Lower leg skin (tissue), 4 donors: ENCODE measurements around the gene SRPK1. TPM values are rescaled to one million over a fixed set of nuclear protein-coding genes. Genes with fewer than 3 reads are reported as not detected.

ENCODE experiments used
- DNase-seq, 2 donors: peaks; one replicate each; pipeline ENCODE4 v3.0.0-alpha.2; 2019; ENCODE audit warnings: low spot score in 2 of 2
- H3K4me3 ChIP-seq: fragments of 200-600 bp; sonication (generic); 2 replicates; pipeline ENCODE4 v1.5.1; 2017; ENCODE audit warnings: mild to moderate bottlenecking, low read depth; ENCODE audit not compliant: poor library complexity, severe bottlenecking
- POLR2A ChIP-seq, 2 donors: fragments of 450-650 bp; IDR thresholded peaks; one replicate each; pipeline ENCODE4 v1.6.1; 2016 to 2017; ENCODE audit warnings: antibody characterized with exemption in 2 of 2, mild to moderate bottlenecking in 1 of 2, moderate library complexity in 1 of 2
- WGBS, 2 donors: methylation state at CpG; one replicate each; pipeline ENCODE4 v1.1.5; 2018; 5-methylcytosine and 5-hydroxymethylcytosine counted together
- intact Hi-C: fragments of 100-400 bp; cut with DNase I; formaldehyde crosslinking; loops from one replicate; pipeline ENCODE4 v1.15.0; 2023; ENCODE audit warnings: low total_unique reads
- total RNA-seq, 4 donors: library from RNA; depleted of rRNA; stranded (reverse); fragments of >200 nt; gene quantifications; one replicate each; pipeline ENCODE4 v1.1.0, GENCODE V29; 2016
- TF ChIP-seq, protein P1 (sequence below), 3 donors: fragments of 450-650 bp; IDR thresholded peaks; one replicate each; pipeline ENCODE4 v1.5.1; 2016; ENCODE audit warnings: antibody characterized with exemption in 3 of 3, mild to moderate bottlenecking in 3 of 3, moderate library complexity in 2 of 3

Gene SRPK1
- total RNA-seq, 4 donors from 2014 or later = 98.3 to 145 (median 111) TPM

DNA sequence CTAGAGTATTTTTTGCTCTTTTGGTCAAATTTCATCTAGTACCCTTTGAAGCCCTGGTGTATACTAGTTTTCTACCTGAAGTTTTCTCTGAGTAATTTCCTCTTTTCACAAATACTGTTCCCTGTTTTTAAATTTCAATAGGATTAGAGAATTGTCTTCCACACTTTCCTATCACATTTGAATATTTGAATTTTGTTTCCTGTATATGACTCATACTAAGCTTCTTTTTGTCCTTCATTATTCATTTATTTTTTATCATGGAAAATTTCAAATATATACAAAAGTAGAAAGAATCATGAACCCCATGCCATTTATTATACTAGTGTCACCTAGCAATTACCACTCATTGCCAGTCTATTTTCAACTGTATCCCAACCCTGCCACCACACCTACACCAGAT, 63.0 kb downstream of the SRPK1 start:
- no peak overlapping the region for H3K4me3 ChIP-seq
- DNase-seq = no peak
- intact Hi-C loops = no loop called here
- TF ChIP-seq, protein P1, sequence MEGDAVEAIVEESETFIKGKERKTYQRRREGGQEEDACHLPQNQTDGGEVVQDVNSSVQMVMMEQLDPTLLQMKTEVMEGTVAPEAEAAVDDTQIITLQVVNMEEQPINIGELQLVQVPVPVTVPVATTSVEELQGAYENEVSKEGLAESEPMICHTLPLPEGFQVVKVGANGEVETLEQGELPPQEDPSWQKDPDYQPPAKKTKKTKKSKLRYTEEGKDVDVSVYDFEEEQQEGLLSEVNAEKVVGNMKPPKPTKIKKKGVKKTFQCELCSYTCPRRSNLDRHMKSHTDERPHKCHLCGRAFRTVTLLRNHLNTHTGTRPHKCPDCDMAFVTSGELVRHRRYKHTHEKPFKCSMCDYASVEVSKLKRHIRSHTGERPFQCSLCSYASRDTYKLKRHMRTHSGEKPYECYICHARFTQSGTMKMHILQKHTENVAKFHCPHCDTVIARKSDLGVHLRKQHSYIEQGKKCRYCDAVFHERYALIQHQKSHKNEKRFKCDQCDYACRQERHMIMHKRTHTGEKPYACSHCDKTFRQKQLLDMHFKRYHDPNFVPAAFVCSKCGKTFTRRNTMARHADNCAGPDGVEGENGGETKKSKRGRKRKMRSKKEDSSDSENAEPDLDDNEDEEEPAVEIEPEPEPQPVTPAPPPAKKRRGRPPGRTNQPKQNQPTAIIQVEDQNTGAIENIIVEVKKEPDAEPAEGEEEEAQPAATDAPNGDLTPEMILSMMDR (IDR thresholded peaks at IDR 0.05) = no peak
- TF ChIP-seq POLR2A (IDR thresholded peaks at IDR 0.05) = no peak

DNA sequence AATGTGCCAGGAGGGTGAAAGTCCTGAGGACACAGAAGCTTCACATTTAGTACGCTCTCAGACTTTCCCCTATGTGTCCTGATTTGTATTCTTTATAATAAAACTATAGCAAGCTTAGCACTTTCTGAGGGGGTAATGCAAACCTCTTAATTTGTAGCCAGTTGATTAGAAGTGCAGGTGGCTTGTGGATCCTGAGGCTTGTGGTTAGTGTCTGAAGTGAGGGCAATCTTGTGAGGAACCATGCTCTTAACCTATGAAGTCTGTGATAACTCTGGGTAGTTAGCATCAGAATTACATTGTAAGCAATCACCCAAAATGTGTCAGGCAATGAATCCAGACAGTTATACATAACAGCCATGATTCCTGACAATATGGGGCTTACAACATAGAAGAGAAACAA, 64.6 kb downstream of the SRPK1 start:
- TF ChIP-seq POLR2A (IDR thresholded peaks at IDR 0.05) = no peak
- TF ChIP-seq, protein P1 (IDR thresholded peaks at IDR 0.05) = no peak
- no peak overlapping the region for H3K4me3 ChIP-seq
- no peak for DNase-seq
- intact Hi-C loops = no loop called here
- 95 to 100% methylated on average over 1 of the region's 1 CpG for WGBS, 2 donors

DNA sequence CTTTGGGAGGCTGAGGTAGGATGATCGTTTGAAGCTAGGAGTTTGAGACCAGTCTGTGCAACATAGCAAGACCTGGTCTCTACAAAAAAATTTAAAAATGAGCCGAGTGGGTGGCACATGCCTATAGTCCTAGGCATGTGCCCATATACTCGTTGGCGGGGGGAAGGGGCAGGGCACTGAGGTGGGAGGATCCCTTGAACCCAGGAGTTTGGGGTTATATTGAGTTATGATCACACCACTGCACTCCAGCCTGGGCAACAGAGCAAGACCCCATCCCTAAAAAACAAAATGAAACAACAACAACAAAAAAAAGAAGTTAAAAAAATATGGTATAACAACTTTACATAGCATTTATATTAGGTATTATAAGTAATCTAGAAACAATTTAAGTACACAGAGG, 67.9 kb downstream of the SRPK1 start:
- 93 to 96% methylated on average over 4 of the region's 4 CpGs for WGBS, 2 donors
- intact Hi-C loops = no loop called here
- H3K4me3 ChIP-seq = no peak overlapping the region
- no peak for DNase-seq
- TF ChIP-seq, protein P1 (IDR thresholded peaks at IDR 0.05) = no peak
- TF ChIP-seq POLR2A (IDR thresholded peaks at IDR 0.05) = no peak

DNA sequence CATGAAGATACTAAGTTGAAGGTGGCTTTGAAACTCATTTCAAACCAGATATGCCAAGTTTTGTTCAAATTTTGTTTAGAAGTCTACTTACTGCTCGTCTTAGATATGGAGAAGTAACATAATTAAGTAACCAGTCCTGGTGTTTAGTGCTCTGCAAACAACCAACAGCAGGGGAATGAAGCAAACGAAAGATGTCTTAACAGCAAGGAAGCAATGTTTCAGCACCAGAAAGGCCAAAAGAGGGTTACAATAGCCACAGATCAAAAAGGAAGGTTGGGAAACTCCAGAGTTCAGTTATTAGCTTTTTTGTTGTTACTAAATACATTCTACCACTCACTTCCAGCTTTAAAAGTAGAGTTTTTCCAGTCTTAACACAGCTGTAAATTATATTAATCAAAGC, 70.7 kb downstream of the SRPK1 start:
- WGBS, 2 donors = 83 to 86% methylated on average over 2 of the region's 2 CpGs
- intact Hi-C loops = no loop called here
- TF ChIP-seq, protein P1 (IDR thresholded peaks at IDR 0.05) = no peak
- no peak for TF ChIP-seq POLR2A (IDR thresholded peaks at IDR 0.05)
- no peak overlapping the region for H3K4me3 ChIP-seq
- no peak for DNase-seq

DNA sequence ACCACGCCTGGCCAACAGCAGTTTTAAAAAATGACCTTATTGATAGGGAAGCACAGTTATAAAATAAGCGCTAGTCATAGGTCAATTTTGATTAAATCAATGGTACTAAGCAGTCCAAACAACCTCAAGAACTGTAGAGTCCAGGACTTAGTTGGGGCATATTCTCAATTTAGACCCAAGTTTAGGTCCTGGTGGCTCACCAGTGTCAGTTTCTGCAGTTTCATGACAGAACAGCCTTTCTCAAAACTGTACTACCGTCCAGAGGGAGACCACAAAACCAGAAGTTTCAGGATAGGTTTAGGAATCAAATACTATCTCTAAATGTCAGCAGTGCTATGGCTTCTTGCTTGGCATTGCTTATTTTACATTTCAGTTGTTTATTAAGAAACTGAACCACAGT, 76.6 kb downstream of the SRPK1 start:
- WGBS, 2 donors = 97 to 99% methylated on average over 3 of the region's 3 CpGs
- no peak overlapping the region for H3K4me3 ChIP-seq
- no peak for DNase-seq
- intact Hi-C loops = no loop called here
- no peak for TF ChIP-seq POLR2A (IDR thresholded peaks at IDR 0.05)
- TF ChIP-seq, protein P1 (IDR thresholded peaks at IDR 0.05) = no peak

DNA sequence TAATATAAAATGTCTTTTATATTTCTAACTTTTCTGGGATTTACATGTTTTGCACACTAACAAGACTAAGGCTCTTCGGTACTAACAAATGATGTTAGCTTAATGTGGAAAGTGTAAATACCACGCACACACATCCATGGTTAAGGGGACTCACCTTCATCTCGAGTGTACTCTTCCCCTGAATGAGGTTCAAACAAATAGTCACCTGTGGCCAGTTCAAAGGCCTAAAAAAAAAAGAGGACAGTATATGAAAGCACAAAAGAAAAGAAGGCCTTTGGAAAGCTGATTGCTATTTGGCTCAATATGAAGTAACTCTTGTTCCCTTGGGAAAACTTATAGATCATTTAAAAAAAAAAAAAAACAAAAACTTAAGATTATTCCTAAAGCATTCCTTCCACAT, 78.5 kb downstream of the SRPK1 start:
- H3K4me3 ChIP-seq = no peak overlapping the region
- no peak for DNase-seq
- TF ChIP-seq, protein P1 (IDR thresholded peaks at IDR 0.05) = no peak
- TF ChIP-seq POLR2A (IDR thresholded peaks at IDR 0.05) = no peak
- WGBS, 2 donors = 95 to 96% methylated on average over 3 of the region's 3 CpGs
- intact Hi-C loops = no loop called here
